ENCODE results near the gene PITPNC1.
"Not testable (repeated sequence)": the region's sequence is repeated elsewhere in the genome, so short reads cannot be mapped to it uniquely, and the experiment has no call there.

The PITPNC1 gene

GRCh38 chr17:67461228-67461780 lies 84.2 kb downstream of the PITPNC1 start:
- no peak for DNase-seq (ENCODE audit: low read depth in 2 of 2)

- DNase-seq (ENCODE audit: low read depth in 2 of 2): no peak
These were observed 84.8 kb downstream of the PITPNC1 start for GRCh38 chr17:67461876-67462275.

GRCh38 chr17:67466251-67466796 lies 89.2 kb downstream of the PITPNC1 start:
- DNase-seq (ENCODE audit: low read depth in 2 of 2): no peak

- DNase-seq (ENCODE audit: low read depth in 2 of 2): no peak
These were observed 90.7 kb downstream of the PITPNC1 start for GRCh38 chr17:67467500-67468455.

GRCh38 chr17:67469208-67469980 lies 92.3 kb downstream of the PITPNC1 start:
- DNase-seq (ENCODE audit: low read depth in 2 of 2): no peak

- DNase-seq (ENCODE audit: low read depth in 2 of 2): no peak
These were observed 93.1 kb downstream of the PITPNC1 start for GRCh38 chr17:67470163-67470562.

GRCh38 chr17:67471118-67471517 lies 94.0 kb downstream of the PITPNC1 start:
- DNase-seq (ENCODE audit: low read depth in 2 of 2): no peak

- DNase-seq (ENCODE audit: low read depth in 2 of 2): not testable (repeated sequence)
These were observed 95.5 kb downstream of the PITPNC1 start for GRCh38 chr17:67472606-67473005.

GRCh38 chr17:67474081-67474661 lies 97.1 kb downstream of the PITPNC1 start:
- DNase-seq (ENCODE audit: low read depth in 2 of 2): no peak

GRCh38 chr17:67475161-67475937 lies 98.3 kb downstream of the PITPNC1 start:
- DNase-seq (ENCODE audit: low read depth in 2 of 2): peak; percentile 59 to 77

- DNase-seq (ENCODE audit: low read depth in 2 of 2): no peak
These were observed 99.8 kb downstream of the PITPNC1 start for GRCh38 chr17:67476787-67477335.

- DNase-seq (ENCODE audit: low read depth in 2 of 2): peak; percentile 49 to 68
These were observed 100.6 kb downstream of the PITPNC1 start for GRCh38 chr17:67477687-67478086.

- no peak for DNase-seq (ENCODE audit: low read depth in 2 of 2)
These were observed 101.4 kb downstream of the PITPNC1 start for GRCh38 chr17:67478401-67479041.

GRCh38 chr17:67479148-67479547 lies 102.1 kb downstream of the PITPNC1 start:
- no peak for DNase-seq (ENCODE audit: low read depth in 2 of 2)

GRCh38 chr17:67480959-67481358 lies 103.9 kb downstream of the PITPNC1 start:
- not testable (repeated sequence) for DNase-seq (ENCODE audit: low read depth in 2 of 2)

GRCh38 chr17:67481808-67482207 lies 104.7 kb downstream of the PITPNC1 start:
- no peak for DNase-seq (ENCODE audit: low read depth in 2 of 2)

GRCh38 chr17:67482764-67483163 lies 105.7 kb downstream of the PITPNC1 start:
- no peak for DNase-seq (ENCODE audit: low read depth in 2 of 2)

- no peak for DNase-seq (ENCODE audit: low read depth in 2 of 2)
These were observed 107.2 kb downstream of the PITPNC1 start for GRCh38 chr17:67484261-67484660.

- no peak for DNase-seq (ENCODE audit: low read depth in 2 of 2)
These were observed 108.6 kb downstream of the PITPNC1 start for GRCh38 chr17:67485666-67486065.

- DNase-seq (ENCODE audit: low read depth in 2 of 2): no peak
These were observed 110.4 kb downstream of the PITPNC1 start for GRCh38 chr17:67487506-67487905.

Measured in stimulated activated CD4-positive, alpha-beta T cell treated with anti-CD3 and anti-CD28 coated beads, Interleukin-15, amount 100 ng/mL, for 48 hours (primary cell).